ENCODE data around the gene GLUL. TPM values are rescaled to one million over a fixed set of nuclear protein-coding genes. Genes with fewer than 3 reads are reported as not detected.
A peak's percentile ranks its signal among the peaks of the same experiment; 100 is the strongest.

Gene GLUL
- total RNA-seq, 4 donors from 2014 or later, result 5,859 to 11,803 (median 7,908) TPM

- no peaks in the 10 kb centered on the region for H3K9me3 ChIP-seq
- TF ChIP-seq EP300 (IDR thresholded peaks at IDR 0.05), result no peak
- no peak for TF ChIP-seq POLR2A (IDR thresholded peaks at IDR 0.05)
- no peak for TF ChIP-seq CTCF (IDR thresholded peaks at IDR 0.05)
- H3K27me3 ChIP-seq, result no peaks in the 10 kb centered on the region
- H3K36me3 ChIP-seq, result no peaks in the 10 kb centered on the region
- peak overlapping the region in 1 of 4 donors; percentile 62 for H3K27ac ChIP-seq
- 57 to 61% methylated on average over 13 of the region's 13 CpGs for WGBS, 2 donors
- no peak overlapping the region for H3K4me3 ChIP-seq
- DNase-seq (ENCODE audit: low spot score in 2 of 2), result no peak
- H3K4me1 ChIP-seq, result peaks cover 0 to 31% (median 7%) of the 10 kb centered on the region in 4 donors
Measured at GRCh38 chr1:182332261-182333060, 59.1 kb downstream of the GLUL start.

Other genes starting within 250 kb of the GLUL start
- not detected for gene TEDDM1, start 8.9 kb upstream of the GLUL start, total RNA-seq
- gene RGSL1, start 58.4 kb upstream of the GLUL start, total RNA-seq, result not detected
- gene RNASEL, start 197.5 kb upstream of the GLUL start, total RNA-seq, result 1 to 10 TPM; 7.3 to 9.8 (median 8.8) TPM
- gene RGS16, start 212.6 kb upstream of the GLUL start, total RNA-seq, result 1 to 10 TPM in 3 of 4 donors, under 1 TPM in 1; 0.78 to 2.1 (median 1.2) TPM

Data from tibial nerve (tissue), 4 donors.